Measurements from ENCODE around the gene QRFPR. TPM values are rescaled to one million over a fixed set of nuclear protein-coding genes. Genes with fewer than 3 reads are reported as not detected.

The QRFPR gene
- polyA plus RNA-seq, 2 donors, result 0.08 to 0.25 TPM

- Histone ChIP-seq H3K27ac (ENCODE audit: low read depth in 2 of 2, low read length in 1 of 2) (no peak overlapping the region), H3K9me3 (ENCODE audit: control insufficient read depth in 2 of 2, insufficient read depth in 1 of 2, low read depth in 1 of 2, low read length in 1 of 2) (peaks cover 3 to 5% of the 10 kb centered on the region in 2 donors), H3K4me3 (ENCODE audit: low read depth in 1 of 2, low read length in 2 of 2) (no peak overlapping the region), H3K27me3 (ENCODE audit: control insufficient read depth in 1 of 2, insufficient read depth in 2 of 2, low read length in 2 of 2) (no peaks in the 10 kb centered on the region), H3K36me3 (ENCODE audit: control insufficient read depth in 2 of 2, insufficient read depth in 2 of 2, low read length in 1 of 2) (no peaks in the 10 kb centered on the region), H3K4me1 (ENCODE audit: control insufficient read depth in 2 of 2, insufficient read depth in 2 of 2, low read length in 1 of 2) (no peaks in the 10 kb centered on the region)
- WGBS, 2 donors, result 59 to 64% methylated on average over 1 of the region's 1 CpG
Measured at GRCh38 chr4:121280425-121280824, 100.4 kb downstream of the QRFPR start.

GRCh38 chr4:121278811-121279368 is 101.9 kb downstream of the QRFPR start:
- Histone ChIP-seq H3K27ac (ENCODE audit: low read depth in 2 of 2, low read length in 1 of 2) (no peak overlapping the region), H3K4me3 (ENCODE audit: low read depth in 1 of 2, low read length in 2 of 2) (no peak overlapping the region), H3K4me1 (ENCODE audit: control insufficient read depth in 2 of 2, insufficient read depth in 2 of 2, low read length in 1 of 2) (no peaks in the 10 kb centered on the region), H3K9me3 (ENCODE audit: control insufficient read depth in 2 of 2, insufficient read depth in 1 of 2, low read depth in 1 of 2, low read length in 1 of 2) (peaks cover 0 to 3% of the 10 kb centered on the region in 2 donors), H3K27me3 (ENCODE audit: control insufficient read depth in 1 of 2, insufficient read depth in 2 of 2, low read length in 2 of 2) (no peaks in the 10 kb centered on the region), H3K36me3 (ENCODE audit: control insufficient read depth in 2 of 2, insufficient read depth in 2 of 2, low read length in 1 of 2) (no peaks in the 10 kb centered on the region)
- WGBS, 2 donors, result 54 to 67% methylated on average over 4 of the region's 4 CpGs

Other genes starting within 250 kb of the QRFPR start
- gene TNIP3, start 216.7 kb downstream of the QRFPR start, polyA plus RNA-seq, result under 1 TPM in 1 of 2 donors, not detected in 1; 0.06 TPM

Measured in esophagus (tissue), 2 donors.